Osteoblast (primary cell): ENCODE results near the gene SLC9A9. TPM values are rescaled to one million over a fixed set of nuclear protein-coding genes. Genes with fewer than 3 reads are reported as not detected.

Experiments used
- DNase-seq: peaks from one replicate; pipeline ENCODE4 v3.0.0; 2011; ENCODE audit warnings: low spot score, mixed read lengths; ENCODE audit not compliant: insufficient read length; ENCODE audit errors: missing footprints
- H2AFZ ChIP-seq: 2 replicates; pipeline ENCODE4 v1.6.0; 2011; ENCODE audit warnings: mild to moderate bottlenecking, low read length
- H3K27ac ChIP-seq: 2 replicates; pipeline ENCODE4 v1.5.1; 2011; ENCODE audit warnings: mild to moderate bottlenecking, low read depth, low read length, moderate library complexity
- H3K27me3 ChIP-seq: 2 replicates; pipeline ENCODE4 v1.6.0; 2012; ENCODE audit warnings: mild to moderate bottlenecking, control low read depth, inconsistent platforms, low read length, moderate library complexity; ENCODE audit not compliant: insufficient read depth
- H3K36me3 ChIP-seq: 2 replicates; pipeline ENCODE4 v1.5.1; 2011; ENCODE audit warnings: mild to moderate bottlenecking, low read length, control low read depth, moderate library complexity; ENCODE audit not compliant: insufficient read depth
- H3K4me1 ChIP-seq: 2 replicates; pipeline ENCODE4 v1.5.1; 2011; ENCODE audit warnings: mild to moderate bottlenecking, low read length, control low read depth, moderate library complexity; ENCODE audit not compliant: insufficient read depth
- H3K4me2 ChIP-seq: 2 replicates; pipeline ENCODE4 v1.6.0; 2011; ENCODE audit warnings: mild to moderate bottlenecking, low read length; ENCODE audit not compliant: insufficient read depth
- H3K4me3 ChIP-seq: fragments of 200-600 bp; sonication (generic); 3 replicates; pipeline ENCODE4 v1.5.1; 2012; ENCODE audit warnings: mild to moderate bottlenecking, low read length, inconsistent platforms; ENCODE audit not compliant: insufficient read depth
- H3K79me2 ChIP-seq: 2 replicates; pipeline ENCODE4 v1.6.0; 2012; ENCODE audit warnings: mild to moderate bottlenecking, low read length, control low read depth, inconsistent platforms; ENCODE audit not compliant: insufficient read depth
- H3K9me3 ChIP-seq: 2 replicates; pipeline ENCODE4 v1.5.1; 2011; ENCODE audit warnings: low read depth, low read length, control low read depth
- H4K20me1 ChIP-seq: 2 replicates; pipeline ENCODE4 v1.6.0; 2012; ENCODE audit warnings: mild to moderate bottlenecking, low read length, control low read depth; ENCODE audit not compliant: insufficient read depth
- CTCF ChIP-seq: IDR thresholded peaks from 2 replicates; pipeline ENCODE4 v1.5.1; 2011; ENCODE audit warnings: mild to moderate bottlenecking, low read depth, low read length, moderate library complexity; ENCODE audit errors: extremely low read depth
- total RNA-seq: library from RNA; depleted of rRNA; stranded (reverse); fragments of >200 nt; gene quantifications from 2 replicates; pipeline ENCODE4 v1.2.3, GENCODE V29; 2012

Gene SLC9A9
- total RNA-seq, 1 donor, result 6.5 TPM

GRCh38 chr3:143754090-143754489, 94.2 kb downstream of the SLC9A9 start:
- Histone ChIP-seq H3K4me1 (no peaks in the 10 kb centered on the region), H3K4me3 (no peak overlapping the region), H3K36me3 (no peaks in the 10 kb centered on the region), H3K4me2 (no peak overlapping the region), H3K79me2 (no peaks in the 10 kb centered on the region), H3K27me3 (no peaks in the 10 kb centered on the region), H3K27ac (no peak overlapping the region), H2AFZ (no peak overlapping the region), H3K9me3 (no peaks in the 10 kb centered on the region), H4K20me1 (no peaks in the 10 kb centered on the region)
- no peak for DNase-seq
- TF ChIP-seq CTCF, result no peak

GRCh38 chr3:143753456-143753855, 94.8 kb downstream of the SLC9A9 start:
- TF ChIP-seq CTCF, result no peak
- Histone ChIP-seq H3K36me3 (no peaks in the 10 kb centered on the region), H2AFZ (no peak overlapping the region), H3K4me2 (no peak overlapping the region), H3K4me1 (no peaks in the 10 kb centered on the region), H3K27ac (no peak overlapping the region), H3K79me2 (no peaks in the 10 kb centered on the region), H3K9me3 (no peaks in the 10 kb centered on the region), H3K27me3 (no peaks in the 10 kb centered on the region), H3K4me3 (no peak overlapping the region), H4K20me1 (no peaks in the 10 kb centered on the region)
- no peak for DNase-seq

GRCh38 chr3:143753006-143753405, 95.3 kb downstream of the SLC9A9 start:
- TF ChIP-seq CTCF, result no peak
- no peak for DNase-seq
- no peaks in the 10 kb centered on the region for H3K4me1 ChIP-seq

GRCh38 chr3:143751643-143752178, 96.6 kb downstream of the SLC9A9 start:
- no peak for DNase-seq
- Histone ChIP-seq H3K4me1 (no peaks in the 10 kb centered on the region), H3K79me2 (no peaks in the 10 kb centered on the region), H3K4me3 (no peak overlapping the region), H2AFZ (no peak overlapping the region), H3K27me3 (no peaks in the 10 kb centered on the region), H4K20me1 (no peaks in the 10 kb centered on the region), H3K36me3 (no peaks in the 10 kb centered on the region), H3K27ac (no peak overlapping the region), H3K9me3 (no peaks in the 10 kb centered on the region), H3K4me2 (no peak overlapping the region)
- TF ChIP-seq CTCF, result no peak

More at GRCh38 chr3:143753006-143753405, 95.3 kb downstream of the SLC9A9 start:
- H3K4me3 ChIP-seq, result no peak overlapping the region
- H3K9me3 ChIP-seq, result no peaks in the 10 kb centered on the region
- no peaks in the 10 kb centered on the region for H4K20me1 ChIP-seq
- no peak overlapping the region for H2AFZ ChIP-seq
- no peaks in the 10 kb centered on the region for H3K27me3 ChIP-seq
- no peaks in the 10 kb centered on the region for H3K36me3 ChIP-seq
- no peak overlapping the region for H3K4me2 ChIP-seq
- no peak overlapping the region for H3K27ac ChIP-seq
- no peaks in the 10 kb centered on the region for H3K79me2 ChIP-seq
